ENCODE measurements around the gene JAM2. TPM values are rescaled to one million over a fixed set of nuclear protein-coding genes. Genes with fewer than 3 reads are reported as not detected.

The JAM2 gene
- total and polyA plus RNA-seq, 2 of the 4 experiments (the other 2 are of a cell fraction): 0.72 to 2.1 TPM

- no peaks in the 10 kb centered on the region for H3K79me1 ChIP-seq (ENCODE audit: low read depth in 1 of 2, low read length in 2 of 2)
- H4K8ac ChIP-seq (ENCODE audit: low read depth in 2 of 2, low read length in 2 of 2): no peak overlapping the region
- H3K27ac ChIP-seq (ENCODE audit: insufficient read depth, low read length): no peak overlapping the region
- peaks cover 12% of the 10 kb centered on the region for H3K27me3 ChIP-seq (ENCODE audit: control insufficient read depth, insufficient read depth, low read length)
- no peak overlapping the region for H2BK20ac ChIP-seq (ENCODE audit: low read depth, low read length)
- ChIA-PET POLR2A (ENCODE audit: unreplicated experiment) (no interaction called here), CTCF (no interaction called here)
- no peak overlapping the region for H3K56ac ChIP-seq (ENCODE audit: extremely low read depth, insufficient read depth, low read length)
- dilution Hi-C loops (cut with HindIII; ENCODE audit: low sequenced_read_pairs, unreplicated experiment): no loop called here
- no peaks in the 10 kb centered on the region for H3K9me3 ChIP-seq (ENCODE audit: control insufficient read depth, insufficient read depth, low read length)
- H3K9me1 ChIP-seq (ENCODE audit: insufficient read depth, low read length): no peaks in the 10 kb centered on the region
- H3K23ac ChIP-seq (ENCODE audit: low read depth, low read length): no peak overlapping the region
- H2BK120ac ChIP-seq (ENCODE audit: low read depth, low read length): no peak overlapping the region
- DNase-seq (peak; percentile 23), ATAC-seq (ENCODE audit: low read depth) (no peak)
- H3K4me3 ChIP-seq (ENCODE audit: insufficient read depth, low read depth, low read length): no peak overlapping the region
- no peak overlapping the region for H2BK5ac ChIP-seq (ENCODE audit: low read depth, low read length, poor library complexity, severe bottlenecking)
- WGBS, 2 experiments (ENCODE audit: extremely low coverage in 2 of 2, insufficient read length in 1 of 2): no CpG with 5 or more reads among the region's 2 CpGs
- no peak overlapping the region for H2AK5ac ChIP-seq (ENCODE audit: low read depth, low read length)
- H4K91ac ChIP-seq (ENCODE audit: insufficient read depth, low read depth, low read length): no peak overlapping the region
- H3K4me1 ChIP-seq (ENCODE audit: control insufficient read depth, insufficient read depth, low read length): peaks cover 2% of the 10 kb centered on the region; the same call in 1 of the 2 replicates
- H3K4ac ChIP-seq (ENCODE audit: low read depth, low read length): no peak overlapping the region
- BruUV-seq (replicated peaks): no TSS peak
- no peak overlapping the region for H2AK9ac ChIP-seq (replicated peaks; ENCODE audit: low read depth, low read length, poor library complexity)
- H4K5ac ChIP-seq (ENCODE audit: low read depth, low read length): no peak overlapping the region
- no peak overlapping the region for H3K18ac ChIP-seq (ENCODE audit: low read depth, low read length)
- no peak overlapping the region for H3K9ac ChIP-seq (ENCODE audit: low read depth, low read length)
- no peak overlapping the region for H2BK15ac ChIP-seq (ENCODE audit: low read depth, low read length)
- intact Hi-C loops (cut with micrococcal nuclease): no loop called here
- no peak overlapping the region for H2AFZ ChIP-seq (replicated peaks; ENCODE audit: low read length, poor library complexity)
- H3K4me2 ChIP-seq (ENCODE audit: low read depth, low read length): no peak overlapping the region
- TF ChIP-seq FOS (IDR thresholded peaks at IDR 0.05; ENCODE audit: low read depth, low read length) (no peak), CEBPB (IDR thresholded peaks at IDR 0.05; ENCODE audit: low read depth, low read length) (no peak), POLR2A (IDR thresholded peaks at IDR 0.05; ENCODE audit: low read depth, low read length) (no peak), RCOR1 (IDR thresholded peaks at IDR 0.05; ENCODE audit: insufficient replicate concordance, low read length) (no peak), NFE2L2 (IDR thresholded peaks at IDR 0.05; ENCODE audit: low read depth, low read length) (no peak), ELK1 (IDR thresholded peaks at IDR 0.05; ENCODE audit: borderline replicate concordance, low read depth, low read length) (no peak), SMC3 (IDR thresholded peaks at IDR 0.05; ENCODE audit: low read depth, low read length) (no peak), MAZ (IDR thresholded peaks at IDR 0.05; ENCODE audit: borderline replicate concordance, low read depth, low read length) (no peak), MAFK (IDR thresholded peaks at IDR 0.05; ENCODE audit: low read depth, low read length) (no peak), MXI1 (IDR thresholded peaks at IDR 0.05; ENCODE audit: borderline replicate concordance, low read depth, low read length) (no peak), CHD1 (IDR thresholded peaks at IDR 0.05; ENCODE audit: low read depth, low read length) (no peak), USF2 (IDR thresholded peaks at IDR 0.05; ENCODE audit: low read depth, low read length) (no peak), RAD21 (IDR thresholded peaks at IDR 0.05; ENCODE audit: low read length) (no peak), RFX5 (IDR thresholded peaks at IDR 0.05; ENCODE audit: low read depth, low read length) (no peak), BHLHE40 (IDR thresholded peaks at IDR 0.05; ENCODE audit: low read depth, low read length) (no peak)
- TF ChIP-seq, protein P1, sequence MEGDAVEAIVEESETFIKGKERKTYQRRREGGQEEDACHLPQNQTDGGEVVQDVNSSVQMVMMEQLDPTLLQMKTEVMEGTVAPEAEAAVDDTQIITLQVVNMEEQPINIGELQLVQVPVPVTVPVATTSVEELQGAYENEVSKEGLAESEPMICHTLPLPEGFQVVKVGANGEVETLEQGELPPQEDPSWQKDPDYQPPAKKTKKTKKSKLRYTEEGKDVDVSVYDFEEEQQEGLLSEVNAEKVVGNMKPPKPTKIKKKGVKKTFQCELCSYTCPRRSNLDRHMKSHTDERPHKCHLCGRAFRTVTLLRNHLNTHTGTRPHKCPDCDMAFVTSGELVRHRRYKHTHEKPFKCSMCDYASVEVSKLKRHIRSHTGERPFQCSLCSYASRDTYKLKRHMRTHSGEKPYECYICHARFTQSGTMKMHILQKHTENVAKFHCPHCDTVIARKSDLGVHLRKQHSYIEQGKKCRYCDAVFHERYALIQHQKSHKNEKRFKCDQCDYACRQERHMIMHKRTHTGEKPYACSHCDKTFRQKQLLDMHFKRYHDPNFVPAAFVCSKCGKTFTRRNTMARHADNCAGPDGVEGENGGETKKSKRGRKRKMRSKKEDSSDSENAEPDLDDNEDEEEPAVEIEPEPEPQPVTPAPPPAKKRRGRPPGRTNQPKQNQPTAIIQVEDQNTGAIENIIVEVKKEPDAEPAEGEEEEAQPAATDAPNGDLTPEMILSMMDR (conservative IDR thresholded peaks at IDR 0.05; ENCODE audit: low read depth, low read length): no peak
- H4K20me1 ChIP-seq (ENCODE audit: insufficient read depth, low read length): no peaks in the 10 kb centered on the region
- no peak overlapping the region for H3K14ac ChIP-seq (replicated peaks; ENCODE audit: low read depth, low read length)
- H3K36me3 ChIP-seq (ENCODE audit: control insufficient read depth, insufficient read depth, low read length): no peaks in the 10 kb centered on the region
- in situ Hi-C loops (cut with MboI; ENCODE audit: low sequenced_read_pairs): no loop called here
Observed at GRCh38 chr21:25636727-25637126, 2.3 kb upstream of the JAM2 start.
